Glutamatergic neuron (in vitro differentiated cells): ENCODE data around the gene SNX21. TPM values are rescaled to one million over a fixed set of nuclear protein-coding genes. Genes with fewer than 3 reads are reported as not detected.
"Not testable (repeated sequence)": the region's sequence is repeated elsewhere in the genome, so short reads cannot be mapped to it uniquely, and the experiment has no call there.

ENCODE experiments used
- DNase-seq: peaks from one replicate; pipeline ENCODE4 v3.0.0; 2022
- H3K27ac Mint-ChIP-seq: one replicate; pipeline ENCODE4 v1.8.0; 2020; ENCODE audit warnings: mild to moderate bottlenecking, mixed read lengths, inconsistent platforms; ENCODE audit not compliant: unreplicated experiment
- H3K27me3 Mint-ChIP-seq: one replicate; pipeline ENCODE4 v1.8.0; 2020; ENCODE audit warnings: mild to moderate bottlenecking, moderate library complexity, mixed read lengths, inconsistent platforms; ENCODE audit not compliant: unreplicated experiment
- H3K36me3 Mint-ChIP-seq: one replicate; pipeline ENCODE4 v1.8.0; 2020; ENCODE audit warnings: mild to moderate bottlenecking, mixed read lengths, inconsistent platforms; ENCODE audit not compliant: unreplicated experiment
- H3K4me1 Mint-ChIP-seq: one replicate; pipeline ENCODE4 v1.8.0; 2020; ENCODE audit warnings: mild to moderate bottlenecking, low read depth, mixed read lengths, inconsistent platforms; ENCODE audit not compliant: unreplicated experiment
- H3K4me3 Mint-ChIP-seq: one replicate; pipeline ENCODE4 v1.8.0; 2020; ENCODE audit warnings: mild to moderate bottlenecking, mixed read lengths, inconsistent platforms; ENCODE audit not compliant: unreplicated experiment
- H3K9me3 Mint-ChIP-seq: one replicate; pipeline ENCODE4 v1.8.0; 2020; ENCODE audit warnings: mild to moderate bottlenecking, moderate library complexity, mixed read lengths, inconsistent platforms; ENCODE audit not compliant: unreplicated experiment
- CTCF ChIP-seq: fragments of 200-600 bp; sonication (generic); IDR thresholded peaks from one replicate; pipeline ENCODE4 v1.5.0; 2021; ENCODE audit not compliant: partially characterized antibody, unreplicated experiment
- total RNA-seq: library from RNA; stranded (reverse); fragmentation: NEBNext Ultra II Directional; extraction: Animal tissue kit (Norgen Biotek cat#: 25700); gene quantifications from one replicate; pipeline ENCODE4 v1.2.1, GENCODE V29; 2021; ENCODE audit not compliant: unreplicated experiment

The SNX21 gene
- total RNA-seq, 1 donor from 2014 or later: 10.2 TPM

GRCh38 chr20:45826381-45827019 is 7.1 kb upstream of the SNX21 start:
- H3K9me3 Mint-ChIP-seq: peaks cover 3% of the 10 kb centered on the region
- H3K27me3 Mint-ChIP-seq: peaks cover 7% of the 10 kb centered on the region
- H3K4me3 Mint-ChIP-seq: no peak overlapping the region
- H3K27ac Mint-ChIP-seq: no peak overlapping the region
- H3K36me3 Mint-ChIP-seq: no peaks in the 10 kb centered on the region
- H3K4me1 Mint-ChIP-seq: no peaks in the 10 kb centered on the region
- DNase-seq: no peak
- no peak for TF ChIP-seq CTCF

- no peak for DNase-seq
- Mint-ChIP-seq H3K4me3 (no peak within 1 kb of the TSS), H3K27me3 (peaks cover 7% of the 10 kb centered on the region), H3K9me3 (peaks cover 3% of the 10 kb centered on the region), H3K4me1 (no peaks in the 10 kb centered on the region), H3K27ac (peak within 1 kb of the TSS; percentile 33), H3K36me3 (no peaks in the 10 kb centered on the region)
- TF ChIP-seq CTCF: no peak
Observed at GRCh38 chr20:45827030-45827652, 6.5 kb upstream of the SNX21 start, which contains the start of gene TNNC2. TSS of gene TNNC2 (minus strand) at chr20:45827312. CDS start at chr20:45827248, 64 bp downstream.

- no peak for TF ChIP-seq CTCF
- Mint-ChIP-seq H3K9me3 (peaks cover 1% of the 10 kb centered on the region), H3K4me3 (no peak overlapping the region)
Observed at GRCh38 chr20:45827712-45828111, 5.9 kb upstream of the SNX21 start.

GRCh38 chr20:45828589-45828988 is 5.0 kb upstream of the SNX21 start:
- H3K9me3 Mint-ChIP-seq: peaks cover 1% of the 10 kb centered on the region
- H3K36me3 Mint-ChIP-seq: no peaks in the 10 kb centered on the region
- no peak for DNase-seq
- no peak overlapping the region for H3K27ac Mint-ChIP-seq
- no peak for TF ChIP-seq CTCF
- peaks cover 5% of the 10 kb centered on the region for H3K27me3 Mint-ChIP-seq
- H3K4me3 Mint-ChIP-seq: no peak overlapping the region
- no peaks in the 10 kb centered on the region for H3K4me1 Mint-ChIP-seq

More at GRCh38 chr20:45827712-45828111, 5.9 kb upstream of the SNX21 start:
- no peaks in the 10 kb centered on the region for H3K36me3 Mint-ChIP-seq
- peaks cover 5% of the 10 kb centered on the region for H3K27me3 Mint-ChIP-seq
- H3K4me1 Mint-ChIP-seq: no peaks in the 10 kb centered on the region
- DNase-seq: no peak
- H3K27ac Mint-ChIP-seq: no peak overlapping the region

- not testable (repeated sequence) for H3K4me3 Mint-ChIP-seq, DNase-seq, H3K36me3 Mint-ChIP-seq, H3K4me1 Mint-ChIP-seq, H3K27me3 Mint-ChIP-seq, H3K27ac Mint-ChIP-seq, H3K9me3 Mint-ChIP-seq
Observed at GRCh38 chr20:45829673-45830106, 3.9 kb upstream of the SNX21 start.
